Duodenal mucosa (tissue), 2 donors: ENCODE results near the gene NPSR1.
"Not testable (repeated sequence)": the region's sequence is repeated elsewhere in the genome, so short reads cannot be mapped to it uniquely, and the experiment has no call there.

Experiments used
- H3K27ac ChIP-seq: one replicate; pipeline ENCODE4 v1.7.0; 2013; ENCODE audit warnings: low read depth, low read length
- H3K27me3 ChIP-seq, 2 donors: one replicate each; pipeline ENCODE4 v1.7.0; 2013; ENCODE audit warnings: low read length in 2 of 2, control low read depth in 1 of 2; ENCODE audit not compliant: insufficient read depth in 2 of 2, control insufficient read depth in 1 of 2
- H3K36me3 ChIP-seq, 2 donors: one replicate each; pipeline ENCODE4 v1.7.0; 2013; ENCODE audit warnings: low read length in 2 of 2, control low read depth in 1 of 2; ENCODE audit not compliant: insufficient read depth in 2 of 2, control insufficient read depth in 1 of 2
- H3K4me1 ChIP-seq, 2 donors: one replicate each; pipeline ENCODE4 v1.7.0; 2013; ENCODE audit warnings: low read length in 2 of 2, control low read depth in 1 of 2; ENCODE audit not compliant: insufficient read depth in 2 of 2, control insufficient read depth in 1 of 2
- H3K4me3 ChIP-seq, 2 donors: one replicate each; pipeline ENCODE4 v1.7.0; 2013; ENCODE audit warnings: low read length in 2 of 2, low read depth in 1 of 2
- H3K9ac ChIP-seq, 2 donors: one replicate each; pipeline ENCODE4 v1.7.0; 2013; ENCODE audit warnings: low read length in 2 of 2, low read depth in 1 of 2
- H3K9me3 ChIP-seq, 2 donors: one replicate each; pipeline ENCODE4 v1.7.0; 2013; ENCODE audit warnings: low read length in 2 of 2, control low read depth in 1 of 2; ENCODE audit not compliant: control insufficient read depth in 1 of 2

NPSR1 gene

GRCh38 chr7:34878944-34879735 is 221.1 kb downstream of the NPSR1 start:
- H3K27me3 ChIP-seq, H3K9me3 ChIP-seq, H3K4me3 ChIP-seq, H3K4me1 ChIP-seq, H3K27ac ChIP-seq, H3K9ac ChIP-seq, H3K36me3 ChIP-seq: not testable (repeated sequence)

DNA sequence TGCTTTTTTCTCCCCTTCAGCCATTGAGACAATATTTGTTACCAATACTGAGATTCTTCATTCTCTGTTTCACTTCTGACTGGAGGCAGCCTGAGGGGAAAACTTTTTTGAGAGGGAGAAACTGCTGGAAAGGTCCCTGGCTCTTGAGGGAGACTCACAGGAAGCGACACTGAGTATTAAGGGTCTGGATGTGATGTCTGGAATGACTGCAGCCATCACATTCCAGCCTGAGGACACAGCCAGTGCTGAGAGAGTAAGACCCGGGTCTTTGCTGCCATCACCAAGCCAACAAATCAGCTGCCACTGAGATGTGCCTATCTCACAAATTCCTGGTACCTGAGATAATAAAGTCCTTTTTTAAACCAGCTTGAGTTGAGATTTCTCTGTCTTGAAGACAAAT is 221.9 kb downstream of the NPSR1 start:
- Histone ChIP-seq H3K4me1 (no peaks in the 10 kb centered on the region), H3K27me3 (no peaks in the 10 kb centered on the region), H3K27ac (no peak overlapping the region), H3K36me3 (no peaks in the 10 kb centered on the region), H3K4me3 (no peak overlapping the region), H3K9ac (no peak overlapping the region), H3K9me3 (peaks cover 0 to 3% of the 10 kb centered on the region in 2 donors)

DNA sequence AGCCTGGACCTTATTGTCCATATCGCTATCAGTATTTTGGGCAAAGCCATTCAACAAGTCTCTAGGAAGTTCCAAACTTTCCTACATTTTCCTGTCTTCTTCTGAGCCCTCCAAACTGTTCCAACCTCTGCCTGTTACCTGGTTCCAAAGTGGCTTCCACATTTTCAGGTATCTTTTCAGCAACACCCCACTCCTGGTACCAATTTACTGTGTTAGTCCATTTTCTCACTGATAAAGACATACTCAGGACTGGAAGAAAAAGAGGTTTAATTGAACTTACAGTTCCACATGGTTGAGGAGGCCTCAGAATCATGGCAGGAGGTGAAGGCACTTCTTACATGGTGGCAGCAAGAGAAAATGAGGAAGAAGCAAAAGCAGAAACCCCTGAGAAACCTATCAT is 225.8 kb downstream of the NPSR1 start:
- H3K36me3 ChIP-seq, H3K9me3 ChIP-seq, H3K4me1 ChIP-seq, H3K27me3 ChIP-seq, H3K27ac ChIP-seq, H3K9ac ChIP-seq, H3K4me3 ChIP-seq: not testable (repeated sequence)

GRCh38 chr7:34886856-34887255 is 228.8 kb downstream of the NPSR1 start:
- Histone ChIP-seq H3K4me3 (no peak overlapping the region), H3K4me1 (no peaks in the 10 kb centered on the region), H3K9me3 (peaks cover 0 to 3% of the 10 kb centered on the region in 2 donors), H3K27ac (no peak overlapping the region), H3K36me3 (no peaks in the 10 kb centered on the region), H3K27me3 (no peaks in the 10 kb centered on the region), H3K9ac (no peak overlapping the region)

DNA sequence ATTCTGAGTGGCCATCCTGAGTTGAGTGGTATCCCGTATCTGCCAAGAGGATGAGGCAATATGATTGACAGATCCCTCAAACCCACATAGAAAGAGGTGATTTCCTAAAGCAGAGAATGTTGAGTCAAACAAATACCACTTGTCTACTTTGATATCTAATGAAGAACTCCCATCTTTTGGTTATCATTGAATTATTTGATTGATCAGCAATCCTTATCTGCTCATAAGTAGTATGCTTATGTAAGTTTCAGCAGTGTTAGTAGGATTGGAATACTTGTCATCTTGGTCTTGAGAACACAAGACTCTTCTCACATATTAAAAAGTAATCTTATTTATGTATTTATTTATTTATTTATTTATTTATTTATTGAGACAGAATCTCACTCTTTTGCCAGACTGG is 231.9 kb downstream of the NPSR1 start:
- no peak overlapping the region for H3K4me3 ChIP-seq
- H3K9ac ChIP-seq: no peak overlapping the region
- H3K36me3 ChIP-seq: no peaks in the 10 kb centered on the region
- no peaks in the 10 kb centered on the region for H3K4me1 ChIP-seq
- H3K9me3 ChIP-seq: peaks cover 0 to 2% of the 10 kb centered on the region in 2 donors
- H3K27me3 ChIP-seq: no peaks in the 10 kb centered on the region
- no peak overlapping the region for H3K27ac ChIP-seq

GRCh38 chr7:34895202-34895601 is 237.2 kb downstream of the NPSR1 start:
- no peaks in the 10 kb centered on the region for H3K36me3 ChIP-seq
- H3K4me3 ChIP-seq: no peak overlapping the region
- H3K9ac ChIP-seq: no peak overlapping the region
- H3K4me1 ChIP-seq: no peaks in the 10 kb centered on the region
- H3K27me3 ChIP-seq: no peaks in the 10 kb centered on the region
- no peak overlapping the region for H3K27ac ChIP-seq
- H3K9me3 ChIP-seq: peaks cover 0 to 12% of the 10 kb centered on the region in 2 donors
